Heart right ventricle (tissue), 16 donors: ENCODE measurements around the gene SLC15A3. TPM values are rescaled to one million over a fixed set of nuclear protein-coding genes. Genes with fewer than 3 reads are reported as not detected.

Source experiments
- ATAC-seq, 8 donors: fragments of 200-7000 bp; cut with Tn5 transposase; one replicate each; pipeline ENCODE4 v1.9.1; 2020; ENCODE audit warnings: mild to moderate bottlenecking in 8 of 8, moderate library complexity in 8 of 8, moderate number of reproducible peaks in 1 of 8
- DNase-seq, 2 donors: peaks; one replicate each; pipeline ENCODE4 v3.0.0-alpha.2; 2020
- H3K27ac ChIP-seq, 10 donors: fragments of 200-600 bp; sonication (generic) in 2 of 10; one replicate each; pipeline versions ENCODE4 v1.5.0 to v1.8.0; 2020 to 2022; ENCODE audit warnings: mild to moderate bottlenecking in 3 of 10
- H3K27me3 ChIP-seq, 7 donors: fragments of 200-600 bp; one replicate each; pipeline ENCODE4 v1.8.0; 2021 to 2022; ENCODE audit warnings: mild to moderate bottlenecking in 2 of 7
- H3K36me3 ChIP-seq, 9 donors: fragments of 200-600 bp; sonication (generic) in 1 of 9; one replicate each; pipeline versions ENCODE4 v1.5.0 to v1.8.0; 2020 to 2022; ENCODE audit warnings: mild to moderate bottlenecking in 2 of 9
- H3K4me1 ChIP-seq, 9 donors: fragments of 200-600 bp; sonication (generic) in 1 of 9; one replicate each; pipeline versions ENCODE4 v1.5.0 to v1.8.0; 2020 to 2022; ENCODE audit warnings: mild to moderate bottlenecking in 4 of 9
- H3K4me3 ChIP-seq, 10 donors: fragments of 200-600 bp; sonication (generic) in 2 of 10; one replicate each; pipeline versions ENCODE4 v1.5.0 to v1.8.0; 2020 to 2022; ENCODE audit warnings: mild to moderate bottlenecking in 7 of 10, moderate library complexity in 2 of 10
- H3K9me3 ChIP-seq, 11 donors: fragments of 200-600 bp in 10 of 11; sonication (generic) in 2 of 11; one replicate each; pipeline versions ENCODE4 v1.5.0 to v1.8.0; 2013 to 2022; ENCODE audit warnings: mild to moderate bottlenecking in 2 of 11, control low read depth in 1 of 11, moderate library complexity in 1 of 11
- WGBS, 2 donors: extraction: QIAGEN DNeasy Blood & Tissue Kit; methylation state at CpG; one replicate each; pipeline ENCODE4 v1.1.7; 2013; ENCODE audit warnings: inconsistent platforms in 1 of 2; 5-methylcytosine and 5-hydroxymethylcytosine counted together
- intact Hi-C, 10 donors: fragments of 100-400 bp; cut with DNase I; formaldehyde crosslinking; loops; one replicate each; pipeline versions ENCODE4 v1.11.1 to v1.14.2; 2022
- polyA plus RNA-seq, 2 donors: library from polyadenylated mRNA; stranded (reverse); fragments of 200-250 nt; gene quantifications; one replicate each; pipeline ENCODE4 v1.2.3, GENCODE V29; 2013
- total RNA-seq, 10 donors: library from RNA; stranded (reverse); fragmentation: NEBNext Ultra II Directional in 3 of 10; extraction: Animal tissue kit (Norgen Biotek cat#: 25700) in 3 of 10; gene quantifications; one replicate each; pipeline versions ENCODE4 v1.2.1 to v1.2.4, GENCODE V29; 2021 to 2023
- TF ChIP-seq, protein P1 (sequence below), 9 donors: fragments of 200-600 bp; sonication (generic) in 2 of 9; IDR thresholded peaks; one replicate each; pipeline versions ENCODE4 v1.5.0 to v1.8.0; 2021 to 2022; ENCODE audit warnings: antibody characterized with exemption in 9 of 9, mild to moderate bottlenecking in 5 of 9, moderate library complexity in 1 of 9
- donor health status: Arrhythmogenic right ventricular cardiomyopathy.
- donor health status: ischemic (EF 13 %, LVEDD 7.1; RV severe dilation, severe dysfunction).
- donor health status: healthy with polysubstance abuse.
- donor health status: DM: no; HTN: yes; CAD: no.
- donor health status: DM: no; HTN: no; CAD: no.
- donor health status: ischemic (EF 25% LVEDD 6.9; RV normal size, moderate dysfunction).
- donor health status: ischemic (EF 25% LVEDD 5.7; RV mildly dilated, moderate dysfunction).
- donor health status: healthy.
- donor health status: DM: yes; HTN: yes; CAD: no.
- donor health status: Ischemic cardiomyopathy.
- donor health status: ischemic (EF 35%, LVEDD 5.7; RV mildly dilated, moderate dysfunction).
- donor health status: nonischemic (EF 11% LVEDD 7.7; RV severe dilation, severe dysfunction).
- donor health status: DM: yes; HTN: yes; CAD: no.
- donor health status: PGD.
- donor health status: ischemic (EF 29% LVEDD 5.4; RV normal size, mild dysfunction).
- donor health status: nonischemic (EF 23%, LVEDD 6.1; RV moderate dilation, normal function).

The SLC15A3 gene
- total and polyA plus RNA-seq, 12 donors: 9.5 to 52.4 (median 19.5) TPM

DNA sequence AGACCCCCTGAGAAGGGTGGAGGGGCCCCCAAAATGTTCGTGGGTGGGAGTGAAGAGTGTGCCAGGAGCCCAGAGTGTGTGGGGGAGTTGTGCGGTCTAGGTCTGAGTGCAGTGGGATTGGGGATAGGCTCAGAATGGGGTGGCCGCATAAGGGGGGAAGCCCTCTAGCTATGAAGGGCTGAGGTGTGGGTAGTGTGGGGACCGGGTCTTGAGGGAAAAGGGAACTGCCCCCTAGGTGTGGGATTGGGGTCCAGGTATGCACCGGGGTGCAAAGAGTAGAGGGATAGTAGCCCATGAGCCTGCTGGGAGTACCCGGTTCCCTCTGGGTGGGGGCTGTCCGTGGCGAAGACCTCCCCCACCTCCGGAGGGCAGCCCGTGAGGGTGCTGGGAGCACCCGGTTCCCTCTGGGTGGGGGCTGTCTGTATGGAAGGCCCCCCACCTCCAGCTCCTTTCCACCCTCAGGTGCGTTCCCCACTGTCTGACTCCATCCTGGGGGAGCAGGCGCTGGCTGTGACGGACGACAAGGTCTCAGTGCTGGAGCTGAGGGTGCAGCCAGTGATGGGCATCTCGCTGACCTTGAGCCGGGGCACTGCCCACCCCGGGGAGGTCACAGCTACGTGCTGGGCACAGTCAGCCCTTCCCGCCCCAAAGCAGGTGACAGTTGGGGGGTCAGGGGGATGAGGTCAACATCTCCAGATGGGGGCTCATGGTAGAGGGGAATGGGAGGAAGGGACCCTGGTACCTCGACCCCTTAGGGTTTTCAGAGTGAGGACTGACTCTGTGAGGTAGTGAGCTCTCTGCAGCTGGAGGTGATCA, 17.0 kb downstream of the SLC15A3 start:
- Histone ChIP-seq H3K27me3 (no peaks in the 10 kb centered on the region), H3K36me3 (peaks cover 0 to 54% (median 6%) of the 10 kb centered on the region in 9 donors), H3K9me3 (no peaks in the 10 kb centered on the region), H3K4me1 (peaks cover 0 to 25% (median 13%) of the 10 kb centered on the region in 9 donors), H3K4me3 (no peak overlapping the region), H3K27ac (no peak overlapping the region)
- intact Hi-C loops: no loop called here
- no peak for ATAC-seq
- DNase-seq: no peak
- TF ChIP-seq, protein P1, sequence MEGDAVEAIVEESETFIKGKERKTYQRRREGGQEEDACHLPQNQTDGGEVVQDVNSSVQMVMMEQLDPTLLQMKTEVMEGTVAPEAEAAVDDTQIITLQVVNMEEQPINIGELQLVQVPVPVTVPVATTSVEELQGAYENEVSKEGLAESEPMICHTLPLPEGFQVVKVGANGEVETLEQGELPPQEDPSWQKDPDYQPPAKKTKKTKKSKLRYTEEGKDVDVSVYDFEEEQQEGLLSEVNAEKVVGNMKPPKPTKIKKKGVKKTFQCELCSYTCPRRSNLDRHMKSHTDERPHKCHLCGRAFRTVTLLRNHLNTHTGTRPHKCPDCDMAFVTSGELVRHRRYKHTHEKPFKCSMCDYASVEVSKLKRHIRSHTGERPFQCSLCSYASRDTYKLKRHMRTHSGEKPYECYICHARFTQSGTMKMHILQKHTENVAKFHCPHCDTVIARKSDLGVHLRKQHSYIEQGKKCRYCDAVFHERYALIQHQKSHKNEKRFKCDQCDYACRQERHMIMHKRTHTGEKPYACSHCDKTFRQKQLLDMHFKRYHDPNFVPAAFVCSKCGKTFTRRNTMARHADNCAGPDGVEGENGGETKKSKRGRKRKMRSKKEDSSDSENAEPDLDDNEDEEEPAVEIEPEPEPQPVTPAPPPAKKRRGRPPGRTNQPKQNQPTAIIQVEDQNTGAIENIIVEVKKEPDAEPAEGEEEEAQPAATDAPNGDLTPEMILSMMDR (IDR thresholded peaks at IDR 0.05): no peak
- WGBS, 2 donors: 90 to 92% methylated on average over 21 of the region's 21 CpGs

DNA sequence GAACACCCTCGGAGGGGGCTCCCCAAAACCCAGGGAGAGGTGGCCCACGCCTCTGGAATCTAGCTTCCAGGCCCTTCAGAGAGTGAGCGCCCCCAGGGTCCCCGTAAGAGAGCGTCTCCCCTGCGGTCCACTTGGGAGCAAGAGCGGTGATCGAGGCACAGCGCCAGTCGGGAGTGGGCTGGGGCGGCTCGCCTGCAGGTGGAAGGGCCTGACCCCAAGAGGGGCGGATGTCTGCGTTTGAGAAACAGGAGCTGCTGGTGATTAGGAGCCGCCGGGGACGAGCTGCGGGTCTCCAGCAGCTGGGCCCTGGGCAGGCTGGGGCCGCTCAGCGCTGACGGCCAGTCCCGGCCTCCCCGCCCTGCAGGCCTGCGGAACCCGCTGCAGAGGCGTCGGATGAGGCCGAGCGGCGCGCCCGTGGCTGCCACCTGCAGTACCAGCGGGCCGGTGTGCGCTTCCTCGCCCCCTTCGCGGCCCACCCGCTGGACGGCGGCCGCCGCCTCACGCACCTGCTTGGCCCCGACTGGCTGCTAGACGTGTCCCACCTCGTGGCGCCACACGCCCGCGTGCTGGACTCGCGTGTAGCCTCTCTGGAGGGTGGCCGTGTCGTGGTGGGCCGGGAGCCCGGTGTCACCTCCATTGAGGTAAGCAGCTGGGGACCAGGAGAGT, 17.7 kb downstream of the SLC15A3 start:
- Histone ChIP-seq H3K9me3 (no peaks in the 10 kb centered on the region), H3K27ac (no peak overlapping the region), H3K36me3 (peaks cover 0 to 47% (median 3%) of the 10 kb centered on the region in 9 donors), H3K4me3 (no peak overlapping the region), H3K4me1 (peaks cover 0 to 22% (median 13%) of the 10 kb centered on the region in 9 donors), H3K27me3 (no peaks in the 10 kb centered on the region)
- ATAC-seq: no peak
- no peak for DNase-seq
- 94% methylated on average over 57 of the region's 57 CpGs for WGBS, 2 donors
- intact Hi-C loops: no loop called here
- TF ChIP-seq, protein P1 (IDR thresholded peaks at IDR 0.05): no peak

DNA sequence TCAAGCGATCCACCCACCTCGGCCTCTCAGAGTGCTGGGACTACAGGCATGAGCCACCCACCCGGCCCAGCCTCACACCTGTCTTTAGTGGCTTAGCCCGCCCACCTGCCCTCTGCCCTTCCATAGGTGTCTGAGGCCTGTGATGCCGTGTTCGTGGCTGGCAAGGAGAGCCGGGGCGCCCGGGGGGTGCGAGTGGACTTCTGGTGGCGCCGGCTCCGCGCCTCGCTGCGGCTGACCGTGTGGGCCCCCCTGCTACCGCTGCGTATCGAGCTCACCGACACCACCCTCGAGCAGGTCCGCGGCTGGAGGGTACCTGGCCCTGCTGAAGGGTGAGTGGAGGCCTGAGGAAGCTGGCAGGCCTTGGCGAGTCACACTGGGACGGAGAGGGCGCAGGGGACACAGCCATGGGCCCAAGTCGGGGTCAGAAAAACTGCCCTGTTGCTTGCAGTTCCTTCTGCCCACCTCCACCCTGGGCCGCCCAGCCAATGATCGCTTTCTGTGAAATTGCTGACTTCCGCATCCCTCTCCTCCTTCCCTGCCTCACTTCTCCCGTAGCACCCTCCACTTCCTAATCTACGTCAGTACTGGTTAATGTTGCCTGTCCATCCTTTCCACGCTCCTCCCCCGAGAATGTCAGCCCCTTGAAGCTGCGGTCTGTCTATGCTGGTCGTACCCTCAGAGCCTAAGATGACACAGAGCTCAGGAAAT, 18.4 kb downstream of the SLC15A3 start:
- no peak overlapping the region for H3K4me3 ChIP-seq
- intact Hi-C loops: no loop called here
- peaks cover 0 to 22% (median 13%) of the 10 kb centered on the region in 9 donors for H3K4me1 ChIP-seq
- H3K9me3 ChIP-seq: no peaks in the 10 kb centered on the region
- no peak overlapping the region for H3K27ac ChIP-seq
- ATAC-seq (no peak), DNase-seq (no peak)
- WGBS, 2 donors: 95 to 96% methylated on average over 37 of the region's 37 CpGs
- no peaks in the 10 kb centered on the region for H3K27me3 ChIP-seq
- TF ChIP-seq, protein P1 (IDR thresholded peaks at IDR 0.05): no peak
- H3K36me3 ChIP-seq: peaks cover 0 to 40% (median 0%) of the 10 kb centered on the region in 9 donors
